MCF 10A (cell line): ENCODE data around the gene WWP2. TPM values are rescaled to one million over a fixed set of nuclear protein-coding genes. Genes with fewer than 3 reads are reported as not detected.
"Not testable (repeated sequence)": the region's sequence is repeated elsewhere in the genome, so short reads cannot be mapped to it uniquely, and the experiment has no call there.

ENCODE experiments used
- BruUV-seq: library from RNA; stranded (reverse); fragments of 400-500 nt; replicated peaks from 2 replicates; lab custom pipeline; 2021; lab: Mats Ljungman, UMichigan
- CTCF ChIA-PET: fragments of 300-600 bp; sonication (Branson Sonifier 250); formaldehyde crosslinking; extraction: SDS; loops from one replicate; lab custom pipeline; 2021; ENCODE audit warnings: antibody characterized with exemption, inconsistent platforms; lab: Yijun Ruan, JAX
- POLR2A ChIA-PET: fragments of 300-600, 350-650 bp; sonication (Branson Sonifier 250); formaldehyde crosslinking; extraction: SDS; loops from one replicate; lab custom pipeline; 2020; ENCODE audit warnings: antibody characterized with exemption, inconsistent platforms; lab: Yijun Ruan, JAX
- DNase-seq: peaks from one replicate; pipeline ENCODE4 v3.0.0-alpha.2; 2018; ENCODE audit not compliant: unreplicated experiment
- H3K27ac Mint-ChIP-seq: one replicate; pipeline ENCODE4 v1.8.0; 2022; ENCODE audit warnings: mild to moderate bottlenecking, low read depth, mixed read lengths; ENCODE audit not compliant: unreplicated experiment
- H3K27me3 Mint-ChIP-seq: one replicate; pipeline ENCODE4 v1.8.0; 2022; ENCODE audit warnings: mixed read lengths; ENCODE audit not compliant: insufficient read depth, unreplicated experiment
- H3K36me3 Mint-ChIP-seq: one replicate; pipeline ENCODE4 v1.8.0; 2022; ENCODE audit warnings: mild to moderate bottlenecking, moderate library complexity, mixed read lengths; ENCODE audit not compliant: insufficient read depth, unreplicated experiment
- H3K4me1 Mint-ChIP-seq: one replicate; pipeline ENCODE4 v1.8.0; 2022; ENCODE audit warnings: mixed read lengths; ENCODE audit not compliant: insufficient read depth, unreplicated experiment
- H3K4me3 Mint-ChIP-seq: one replicate; pipeline ENCODE4 v1.8.0; 2022; ENCODE audit warnings: mild to moderate bottlenecking, moderate library complexity, mixed read lengths; ENCODE audit not compliant: unreplicated experiment
- H3K9me3 Mint-ChIP-seq: one replicate; pipeline ENCODE4 v1.8.0; 2022; ENCODE audit warnings: mixed read lengths; ENCODE audit not compliant: unreplicated experiment
- CTCF ChIP-seq: fragments of 200-600 bp; IDR thresholded peaks from one replicate; pipeline ENCODE4 v1.8.0; 2022; ENCODE audit warnings: antibody characterized with exemption, mild to moderate bottlenecking; ENCODE audit not compliant: unreplicated experiment
- intact Hi-C: fragments of 100-400 bp; cut with micrococcal nuclease; formaldehyde crosslinking; loops from 2 replicates; pipeline ENCODE4 v1.14.1; 2022
- total RNA-seq: library from RNA; stranded (reverse); gene quantifications from 2 replicates; pipeline ENCODE4 v1.2.3, GENCODE V29; 2022

The WWP2 gene
- total RNA-seq, 1 experiment from 2014 or later: 30.4 TPM

- TF ChIP-seq CTCF: no peak
- ChIA-PET CTCF (interaction anchor here (0.6 to 1.2 kb wide), 2 partner anchors 23 to 204 kb away, joined by 3 read pairs; no protein-coding TSS in a partner anchor), POLR2A (no interaction called here)
- BruUV-seq: no TSS peak
- peaks cover 7% of the 10 kb centered on the region for H3K4me1 Mint-ChIP-seq
- H3K9me3 Mint-ChIP-seq: no peaks in the 10 kb centered on the region
- DNase-seq: no peak
- peaks cover 12% of the 10 kb centered on the region for H3K36me3 Mint-ChIP-seq
- no peak overlapping the region for H3K4me3 Mint-ChIP-seq
- no peaks in the 10 kb centered on the region for H3K27me3 Mint-ChIP-seq
- intact Hi-C loops: no loop called here
- no peak overlapping the region for H3K27ac Mint-ChIP-seq
Measured at GRCh38 chr16:69851491-69852240, 89.5 kb downstream of the WWP2 start.

GRCh38 chr16:69852815-69853214 is 90.7 kb downstream of the WWP2 start:
- Mint-ChIP-seq H3K4me1 (peaks cover 7% of the 10 kb centered on the region), H3K9me3 (no peaks in the 10 kb centered on the region), H3K27me3 (no peaks in the 10 kb centered on the region), H3K27ac (no peak overlapping the region), H3K4me3 (no peak overlapping the region), H3K36me3 (peaks cover 17% of the 10 kb centered on the region)
- POLR2A ChIA-PET: no interaction called here
- TF ChIP-seq CTCF: no peak
- DNase-seq: no peak
- CTCF ChIA-PET: no interaction called here
- BruUV-seq: no TSS peak
- intact Hi-C loops: no loop called here

- Mint-ChIP-seq H3K4me3 (no peak overlapping the region), H3K27me3 (no peaks in the 10 kb centered on the region), H3K9me3 (no peaks in the 10 kb centered on the region), H3K27ac (no peak overlapping the region), H3K36me3 (peaks cover 21% of the 10 kb centered on the region), H3K4me1 (peaks cover 7% of the 10 kb centered on the region)
- CTCF ChIA-PET: interaction anchor here (0.6 kb wide), 1 partner anchor 306 kb away, joined by 3 read pairs; no protein-coding TSS in a partner anchor
- TF ChIP-seq CTCF: no peak
- intact Hi-C loops: no loop called here
- no peak for DNase-seq
- POLR2A ChIA-PET: no interaction called here
- BruUV-seq: no TSS peak
Measured at GRCh38 chr16:69853481-69853880, 91.3 kb downstream of the WWP2 start.

- H3K4me1 Mint-ChIP-seq, H3K27ac Mint-ChIP-seq, CTCF ChIA-PET, BruUV-seq, POLR2A ChIA-PET, intact Hi-C loops, H3K4me3 Mint-ChIP-seq, DNase-seq, H3K9me3 Mint-ChIP-seq, H3K27me3 Mint-ChIP-seq: not testable (repeated sequence)
- H3K36me3 Mint-ChIP-seq: peaks cover 30% of the 10 kb centered on the region
Measured at GRCh38 chr16:69854776-69855175, 92.6 kb downstream of the WWP2 start.
